ENCODE measurements around the gene MACC1. TPM values are rescaled to one million over a fixed set of nuclear protein-coding genes. Genes with fewer than 3 reads are reported as not detected.

The MACC1 gene
- total RNA-seq, 2 experiments from 2014 or later = 0.10 TPM

- ChIA-PET POLR2A (no interaction called here), CTCF (no interaction called here)
- no peak overlapping the region for H3K4me3 Mint-ChIP-seq
- intact Hi-C loops (cut with micrococcal nuclease) = no loop called here
- no peaks in the 10 kb centered on the region for H3K9me3 Mint-ChIP-seq
- H3K4me1 Mint-ChIP-seq (ENCODE audit: low read depth) = no peaks in the 10 kb centered on the region
- H3K27ac Mint-ChIP-seq = no peak overlapping the region
- H3K27me3 Mint-ChIP-seq = no peaks in the 10 kb centered on the region
- DNase-seq = no peak
- H3K36me3 Mint-ChIP-seq = no peaks in the 10 kb centered on the region
These were observed 43.4 kb downstream of the MACC1 start for GRCh38 chr7:20173828-20174227.

- ChIA-PET POLR2A (no interaction called here), CTCF (interaction anchor here (2.0 kb wide), 1 partner anchor 459 kb away, joined by 5 read pairs; no protein-coding TSS in a partner anchor)
- Mint-ChIP-seq H3K27ac (no peak overlapping the region), H3K27me3 (no peaks in the 10 kb centered on the region), H3K36me3 (no peaks in the 10 kb centered on the region), H3K9me3 (no peaks in the 10 kb centered on the region), H3K4me3 (no peak overlapping the region), H3K4me1 (ENCODE audit: low read depth) (no peaks in the 10 kb centered on the region)
- intact Hi-C loops (cut with micrococcal nuclease) = loop anchor here (1.0 kb wide), 2 partner anchors 419 to 460 kb away; no protein-coding TSS in a partner anchor
- peak; percentile 28 for DNase-seq
These were observed 44.3 kb downstream of the MACC1 start for GRCh38 chr7:20172736-20173334.

- DNase-seq = no peak
- Mint-ChIP-seq H3K4me3 (no peak overlapping the region), H3K36me3 (no peaks in the 10 kb centered on the region), H3K27me3 (no peaks in the 10 kb centered on the region), H3K9me3 (no peaks in the 10 kb centered on the region), H3K27ac (no peak overlapping the region), H3K4me1 (ENCODE audit: low read depth) (no peaks in the 10 kb centered on the region)
- intact Hi-C loops (cut with micrococcal nuclease) = no loop called here
- POLR2A ChIA-PET = no interaction called here
- CTCF ChIA-PET = no interaction called here
These were observed 46.6 kb downstream of the MACC1 start for GRCh38 chr7:20170633-20171032.

DNA sequence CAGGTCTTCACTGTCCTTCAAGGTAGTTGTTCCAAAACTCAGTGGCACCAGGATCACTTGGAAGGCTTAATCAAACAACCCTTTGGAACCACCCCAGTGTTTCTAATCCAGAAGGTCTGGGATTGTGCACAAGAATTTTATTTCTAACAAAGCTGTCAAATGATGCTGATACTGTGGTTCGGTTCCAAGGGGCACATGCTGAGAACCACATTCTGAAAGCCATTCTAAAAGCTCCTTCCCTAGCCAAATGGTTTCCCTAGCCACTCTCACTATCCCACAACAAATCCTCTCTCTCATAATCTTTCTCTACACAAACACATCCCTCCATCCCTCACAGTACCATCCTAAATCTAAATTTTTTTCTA lies 52.1 kb downstream of the MACC1 start:
- Mint-ChIP-seq H3K36me3 (no peaks in the 10 kb centered on the region), H3K4me1 (ENCODE audit: low read depth) (no peaks in the 10 kb centered on the region), H3K27ac (no peak overlapping the region), H3K27me3 (no peaks in the 10 kb centered on the region), H3K4me3 (no peak overlapping the region), H3K9me3 (no peaks in the 10 kb centered on the region)
- intact Hi-C loops (cut with micrococcal nuclease) = no loop called here
- ChIA-PET CTCF (no interaction called here), POLR2A (no interaction called here)
- DNase-seq = no peak

DNA sequence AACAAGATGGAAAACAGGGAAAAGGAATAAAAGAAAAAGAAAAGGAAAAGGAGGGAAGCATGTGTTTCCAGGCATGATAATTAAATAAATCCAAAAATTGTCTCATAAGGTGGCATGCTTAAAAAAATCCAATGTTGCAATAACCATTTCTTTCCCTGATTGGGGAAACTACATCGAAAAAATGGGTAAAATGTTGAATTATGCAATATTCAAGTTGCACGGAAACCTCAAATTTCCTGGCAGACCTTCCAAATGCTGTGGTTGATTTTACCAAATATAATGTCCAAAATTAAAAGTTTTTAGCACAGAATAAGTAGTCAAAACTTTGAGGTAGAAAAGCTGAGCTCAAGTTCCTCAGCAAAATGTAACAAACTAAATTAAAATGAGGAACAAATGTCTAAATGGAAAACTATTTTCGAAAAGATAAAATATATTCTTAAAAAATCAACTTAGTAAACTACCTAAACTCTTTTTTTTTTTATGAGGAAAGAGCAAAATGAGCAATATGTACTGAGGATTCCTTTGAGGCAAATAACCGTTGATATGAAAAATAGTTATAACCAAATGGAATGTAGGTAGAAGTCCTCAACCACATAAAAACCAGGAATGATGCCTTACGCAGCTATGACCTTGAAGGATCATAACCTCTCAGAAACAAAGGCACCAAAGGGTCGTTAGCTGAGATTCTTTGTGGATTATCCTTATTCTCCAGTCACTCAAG lies 52.6 kb downstream of the MACC1 start:
- intact Hi-C loops (cut with micrococcal nuclease) = no loop called here

DNA sequence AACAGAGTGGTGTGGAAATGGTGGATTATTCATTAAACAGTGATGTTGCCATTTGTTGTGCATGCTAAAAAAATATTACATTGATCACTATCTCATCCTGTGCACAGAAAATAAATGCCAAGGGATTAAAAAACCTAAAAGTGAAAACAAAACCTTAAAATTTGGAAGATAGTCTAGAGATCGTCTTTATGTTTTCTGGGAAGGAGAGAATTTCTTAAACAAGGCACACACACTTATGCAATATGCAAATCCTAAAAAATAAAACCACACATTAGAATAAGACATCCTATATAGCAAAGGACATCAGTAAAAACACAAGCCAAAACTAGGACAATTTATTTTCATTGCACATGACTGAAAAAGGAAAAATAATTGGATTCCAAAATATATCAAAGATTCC lies 54.5 kb downstream of the MACC1 start:
- no peak overlapping the region for H3K27ac Mint-ChIP-seq
- POLR2A ChIA-PET = no interaction called here

More for the DNA sequence above, 52.6 kb downstream of the MACC1 start:
- Mint-ChIP-seq H3K27me3 (no peaks in the 10 kb centered on the region), H3K4me1 (ENCODE audit: low read depth) (no peaks in the 10 kb centered on the region), H3K4me3 (no peak overlapping the region), H3K36me3 (no peaks in the 10 kb centered on the region), H3K27ac (no peak overlapping the region), H3K9me3 (no peaks in the 10 kb centered on the region)
- POLR2A ChIA-PET = no interaction called here
- no peak for DNase-seq
- CTCF ChIA-PET = no interaction called here

GRCh38 chr7:20159226-20159747 lies 57.9 kb downstream of the MACC1 start:
- ChIA-PET CTCF (no interaction called here), POLR2A (no interaction called here)
- Mint-ChIP-seq H3K4me3 (no peak overlapping the region), H3K27ac (no peak overlapping the region), H3K36me3 (no peaks in the 10 kb centered on the region), H3K27me3 (no peaks in the 10 kb centered on the region), H3K4me1 (ENCODE audit: low read depth) (no peaks in the 10 kb centered on the region), H3K9me3 (no peaks in the 10 kb centered on the region)
- intact Hi-C loops (cut with micrococcal nuclease) = no loop called here
- no peak for DNase-seq

More for the DNA sequence above, 54.5 kb downstream of the MACC1 start:
- CTCF ChIA-PET = interaction anchor here (1.2 kb wide), 1 partner anchor 32 kb away, joined by 4 read pairs; no protein-coding TSS in a partner anchor
- Mint-ChIP-seq H3K4me1 (ENCODE audit: low read depth) (no peaks in the 10 kb centered on the region), H3K9me3 (no peaks in the 10 kb centered on the region), H3K27me3 (no peaks in the 10 kb centered on the region), H3K4me3 (no peak overlapping the region), H3K36me3 (no peaks in the 10 kb centered on the region)
- no peak for DNase-seq
- intact Hi-C loops (cut with micrococcal nuclease) = no loop called here

DNA sequence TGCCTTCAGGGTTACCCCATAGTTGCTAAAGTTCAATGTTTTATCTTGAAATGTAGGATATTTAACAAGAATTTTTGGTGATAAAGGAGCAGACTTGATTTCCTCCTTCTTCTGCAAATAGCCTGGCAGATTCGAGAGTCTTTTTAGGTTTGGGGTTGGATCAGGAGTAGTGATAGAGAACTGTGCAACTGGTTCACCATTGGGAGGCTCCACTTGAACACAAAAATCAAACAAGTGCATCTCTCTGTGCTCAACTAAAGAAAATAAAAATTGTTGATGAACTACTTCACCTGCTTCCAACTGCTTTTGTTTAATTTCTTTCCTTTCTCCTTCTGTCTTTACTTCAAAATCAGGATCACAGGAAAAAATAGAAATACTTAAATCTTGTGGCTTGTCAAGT lies 58.5 kb downstream of the MACC1 start:
- Mint-ChIP-seq H3K27ac (no peak overlapping the region), H3K27me3 (no peaks in the 10 kb centered on the region), H3K36me3 (no peaks in the 10 kb centered on the region), H3K9me3 (no peaks in the 10 kb centered on the region), H3K4me1 (ENCODE audit: low read depth) (no peaks in the 10 kb centered on the region), H3K4me3 (no peak overlapping the region)
- intact Hi-C loops (cut with micrococcal nuclease) = no loop called here
- CTCF ChIA-PET = no interaction called here
- POLR2A ChIA-PET = no interaction called here
- DNase-seq = no peak

- no peaks in the 10 kb centered on the region for H3K4me1 Mint-ChIP-seq (ENCODE audit: low read depth)
- no peaks in the 10 kb centered on the region for H3K36me3 Mint-ChIP-seq
- ChIA-PET POLR2A (no interaction called here), CTCF (no interaction called here)
- no peak for DNase-seq
- no peaks in the 10 kb centered on the region for H3K9me3 Mint-ChIP-seq
- H3K27me3 Mint-ChIP-seq = no peaks in the 10 kb centered on the region
- H3K4me3 Mint-ChIP-seq = no peak overlapping the region
- no peak overlapping the region for H3K27ac Mint-ChIP-seq
- intact Hi-C loops (cut with micrococcal nuclease) = no loop called here
These were observed 59.7 kb downstream of the MACC1 start for GRCh38 chr7:20157456-20157855.

- ChIA-PET POLR2A (no interaction called here), CTCF (no interaction called here)
- Mint-ChIP-seq H3K36me3 (no peaks in the 10 kb centered on the region), H3K4me1 (ENCODE audit: low read depth) (no peaks in the 10 kb centered on the region), H3K27ac (no peak overlapping the region), H3K4me3 (no peak overlapping the region), H3K9me3 (no peaks in the 10 kb centered on the region), H3K27me3 (no peaks in the 10 kb centered on the region)
- intact Hi-C loops (cut with micrococcal nuclease) = no loop called here
- DNase-seq = no peak
These were observed 63.2 kb downstream of the MACC1 start for GRCh38 chr7:20153999-20154398.

DNA sequence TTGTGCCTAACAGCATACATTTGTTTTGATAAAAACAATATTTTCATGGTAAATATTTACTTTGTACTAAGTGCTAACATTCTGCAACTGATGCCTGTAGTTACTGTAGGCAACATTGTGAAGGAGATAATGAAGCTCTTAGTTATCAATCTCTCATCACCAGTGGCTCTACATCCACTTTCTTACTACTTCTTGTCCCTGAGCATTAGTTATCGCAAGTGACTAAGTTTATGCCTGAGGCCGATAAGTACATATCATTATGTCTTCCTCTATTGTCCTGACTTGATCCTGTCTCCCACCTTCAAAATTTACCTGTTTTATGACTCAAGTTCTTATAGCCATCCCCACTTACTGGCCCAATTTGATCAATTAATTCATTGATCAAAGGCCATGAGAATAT lies 63.6 kb downstream of the MACC1 start:
- ChIA-PET CTCF (no interaction called here), POLR2A (no interaction called here)
- no peak overlapping the region for H3K27ac Mint-ChIP-seq
- intact Hi-C loops (cut with micrococcal nuclease) = no loop called here
- no peaks in the 10 kb centered on the region for H3K27me3 Mint-ChIP-seq
- H3K9me3 Mint-ChIP-seq = no peaks in the 10 kb centered on the region
- H3K36me3 Mint-ChIP-seq = no peaks in the 10 kb centered on the region
- H3K4me1 Mint-ChIP-seq (ENCODE audit: low read depth) = no peaks in the 10 kb centered on the region
- no peak overlapping the region for H3K4me3 Mint-ChIP-seq
- no peak for DNase-seq

DNA sequence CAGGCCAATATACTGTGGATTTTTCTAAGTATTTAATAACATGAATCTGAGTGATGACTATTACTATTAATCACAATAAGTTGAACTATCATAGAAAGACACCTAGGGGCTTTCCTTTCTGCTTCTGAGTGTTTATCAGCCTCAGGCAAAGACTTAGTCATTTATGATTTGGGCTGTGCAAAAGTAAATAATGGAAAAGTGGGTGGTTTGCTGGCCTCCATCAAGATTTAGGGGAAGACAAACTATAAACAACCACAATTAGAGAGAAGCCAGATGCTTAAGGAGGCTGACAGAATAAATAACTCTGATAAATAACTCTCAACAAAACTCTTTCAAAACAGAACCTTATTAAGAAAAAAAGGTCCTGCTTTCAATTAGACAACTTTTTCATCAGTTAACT lies 64.7 kb downstream of the MACC1 start:
- Mint-ChIP-seq H3K4me1 (ENCODE audit: low read depth) (no peaks in the 10 kb centered on the region), H3K4me3 (no peak overlapping the region), H3K9me3 (no peaks in the 10 kb centered on the region), H3K36me3 (no peaks in the 10 kb centered on the region), H3K27ac (no peak overlapping the region), H3K27me3 (no peaks in the 10 kb centered on the region)
- ChIA-PET CTCF (no interaction called here), POLR2A (no interaction called here)
- intact Hi-C loops (cut with micrococcal nuclease) = no loop called here
- no peak for DNase-seq

Data from activated CD4-positive, alpha-beta memory T cell treated with anti-CD3 and anti-CD28 coated beads for 36 hours (primary cell).